ENCODE results near the gene CADM1.

- TF ChIP-seq POLR2AphosphoS5 (IDR thresholded peaks at IDR 0.05; ENCODE audit: low read depth, low read length) (no peak), REST (IDR thresholded peaks at IDR 0.05; ENCODE audit: insufficient read depth in 1 of 2, low read depth in 2 of 2, low read length in 2 of 2) (no peak)
Observed at GRCh38 chr11:115197433-115197832, 306.8 kb downstream of the CADM1 start.

Data from PFSK-1 (cell line).